GM10266 (cell line): ENCODE data around the gene EPB41L3.

Source experiments
- DNase-seq: peaks from one replicate; pipeline ENCODE4 v3.0.0; 2012; ENCODE audit errors: extremely low spot score
- CTCF ChIP-seq: IDR thresholded peaks from 2 replicates; pipeline ENCODE4 v1.5.1; 2012; ENCODE audit warnings: mild to moderate bottlenecking, low read depth; ENCODE audit not compliant: control insufficient read depth, insufficient read depth; ENCODE audit errors: missing control alignments

Gene EPB41L3

DNA sequence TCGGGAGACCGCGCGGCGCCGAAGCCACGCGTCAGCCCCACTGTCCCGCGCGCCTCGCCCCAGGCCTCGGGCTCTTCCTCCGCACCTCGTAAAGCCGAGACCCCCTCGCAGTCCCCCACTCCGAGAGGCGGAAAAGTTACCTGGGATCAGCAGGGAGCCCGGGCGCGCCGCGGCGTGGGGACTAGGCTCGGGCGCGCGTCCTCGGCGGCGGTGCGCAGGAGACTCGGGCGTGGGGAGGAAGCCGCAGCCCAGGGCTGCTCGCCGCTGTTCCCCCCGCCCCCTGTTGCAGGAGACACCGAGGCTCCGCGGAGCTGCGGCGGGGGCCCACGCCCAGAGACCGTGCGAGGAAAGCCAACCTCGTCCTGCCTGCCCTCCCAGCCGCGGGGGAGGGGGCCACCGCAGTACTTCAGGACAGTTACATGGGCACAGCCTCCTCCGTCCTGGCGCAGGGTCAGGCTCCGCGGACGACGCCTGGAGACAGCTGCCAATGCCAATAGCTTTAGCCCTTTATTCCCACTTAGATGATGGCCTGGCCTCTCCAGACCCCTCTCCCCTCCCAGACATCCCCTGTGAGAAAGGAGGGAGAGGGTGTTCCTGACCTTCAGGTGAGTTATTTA lies at the start of gene EPB41L3:
EPB41L3 (minus strand) TSS at position 225 of the 617 bp plus-strand sequence. CDS start 54,814 bp downstream, outside the sequence.
- no peak for TF ChIP-seq CTCF
- DNase-seq, result no peak

GRCh38 chr18:5588529-5588928 lies 44.7 kb upstream of the EPB41L3 start:
- TF ChIP-seq CTCF, result no peak
- no peak for DNase-seq

DNA sequence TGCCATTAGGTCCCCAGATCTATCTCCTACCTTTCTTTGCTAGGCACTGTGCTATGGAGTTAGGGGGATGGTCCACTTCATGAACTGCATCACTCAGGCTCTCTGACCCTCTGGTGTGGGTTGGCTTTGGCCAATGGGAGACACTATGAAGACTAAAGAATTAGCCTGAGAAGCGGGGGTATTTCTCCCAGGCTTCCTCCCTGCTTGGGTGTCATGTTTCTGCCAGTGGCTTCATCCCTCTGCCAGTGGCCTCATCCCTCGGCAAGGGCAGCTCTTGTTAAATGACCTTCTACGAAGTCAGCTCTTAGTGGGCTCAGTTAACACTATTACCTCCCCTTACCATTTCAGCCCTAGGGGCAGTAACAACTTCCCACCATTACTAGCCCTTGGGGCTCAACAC lies 41.9 kb upstream of the EPB41L3 start:
- TF ChIP-seq CTCF, result no peak
- DNase-seq, result no peak

DNA sequence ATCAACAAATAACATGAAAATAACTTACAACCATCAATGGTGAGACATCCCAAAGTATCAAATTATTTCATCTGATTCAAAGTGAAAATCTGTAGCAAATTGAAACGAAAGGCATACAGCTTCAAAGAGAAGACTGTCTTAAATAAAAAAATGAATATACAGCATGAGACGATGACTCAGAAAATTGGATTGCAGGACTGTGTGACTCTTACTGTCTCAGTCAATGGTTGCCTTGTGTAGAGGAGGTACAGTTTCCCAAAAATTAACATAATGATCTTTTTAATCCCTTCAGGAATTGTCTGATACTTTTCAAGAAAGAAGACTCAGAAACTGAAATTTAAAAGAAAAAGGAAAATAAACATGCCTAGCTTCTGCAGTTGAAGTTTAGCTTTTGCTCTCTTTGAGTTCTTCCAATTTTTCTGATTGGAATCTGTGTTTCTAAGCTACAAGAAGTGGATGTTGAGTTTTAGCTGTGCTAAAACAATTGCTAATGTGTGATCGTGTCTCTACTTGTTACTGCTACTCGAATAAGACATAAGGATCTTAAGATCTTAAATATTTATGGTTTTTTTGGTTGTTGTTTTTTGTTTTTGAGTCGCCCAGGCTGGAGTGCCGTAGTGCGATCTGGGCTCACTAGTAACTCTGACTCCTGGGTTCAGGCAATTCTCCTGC lies 41.1 kb upstream of the EPB41L3 start:
- DNase-seq, result no peak
- TF ChIP-seq CTCF, result no peak

GRCh38 chr18:5582849-5583681 lies 39.3 kb upstream of the EPB41L3 start:
- no peak for DNase-seq
- no peak for TF ChIP-seq CTCF

GRCh38 chr18:5582076-5582475 lies 38.3 kb upstream of the EPB41L3 start:
- DNase-seq, result no peak

More at GRCh38 chr18:5582076-5582475, 38.3 kb upstream of the EPB41L3 start:
- no peak for TF ChIP-seq CTCF
